NB4 (cell line): ENCODE results near the gene RNF166.

ENCODE experiments used
- MAX ChIP-seq: IDR thresholded peaks from 2 replicates; pipeline ENCODE4 v1.6.1; 2011; ENCODE audit warnings: low read depth, low read length
- MYC ChIP-seq: IDR thresholded peaks from 2 replicates; pipeline ENCODE4 v1.6.1; 2011; ENCODE audit warnings: low read depth, low read length

GRCh38 chr16:88732961-88733294, 26.7 kb upstream of the RNF166 start:
- TF ChIP-seq MYC (no peak), MAX (no peak)
